Activated gamma-delta T cell treated with Interleukin-2 at 50 U/mL for 16 hours (primary cell): ENCODE results near the gene NOXA1.

ENCODE experiments used
- DNase-seq: peaks from one replicate; pipeline ENCODE4 v3.0.0-alpha.2; 2020

NOXA1 gene

GRCh38 chr9:137387891-137388560 is 35.2 kb upstream of the NOXA1 start:
- no peak for DNase-seq

GRCh38 chr9:137388589-137389427 is 34.4 kb upstream of the NOXA1 start:
- no peak for DNase-seq

- no peak for DNase-seq
These were observed 33.8 kb upstream of the NOXA1 start for GRCh38 chr9:137389428-137389746.

- no peak for DNase-seq
These were observed 32.4 kb upstream of the NOXA1 start for GRCh38 chr9:137390553-137391410.

DNA sequence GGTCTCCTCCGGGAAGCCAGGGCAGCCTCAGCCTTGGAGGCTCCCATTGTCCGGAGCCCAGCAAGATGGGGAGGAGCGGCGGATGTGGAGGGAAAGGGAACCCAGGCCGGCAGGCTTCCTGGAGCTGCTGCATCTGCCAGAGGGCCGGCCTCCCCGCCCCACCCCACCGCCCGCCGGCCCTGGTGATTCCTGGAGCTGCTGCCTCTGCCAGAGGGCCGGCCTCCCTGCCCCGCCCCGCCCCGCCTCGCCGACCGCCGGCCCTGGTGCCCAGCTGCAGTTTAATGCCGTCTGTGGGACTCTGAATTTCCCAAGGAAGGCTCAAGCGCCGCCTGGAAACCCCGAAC is 31.8 kb upstream of the NOXA1 start:
- DNase-seq = no peak

GRCh38 chr9:137392232-137393007 is 30.8 kb upstream of the NOXA1 start:
- DNase-seq = no peak

- DNase-seq = no peak
These were observed 29.7 kb upstream of the NOXA1 start for GRCh38 chr9:137393176-137394150.

GRCh38 chr9:137394866-137395665 is 28.1 kb upstream of the NOXA1 start:
- DNase-seq = no peak

DNA sequence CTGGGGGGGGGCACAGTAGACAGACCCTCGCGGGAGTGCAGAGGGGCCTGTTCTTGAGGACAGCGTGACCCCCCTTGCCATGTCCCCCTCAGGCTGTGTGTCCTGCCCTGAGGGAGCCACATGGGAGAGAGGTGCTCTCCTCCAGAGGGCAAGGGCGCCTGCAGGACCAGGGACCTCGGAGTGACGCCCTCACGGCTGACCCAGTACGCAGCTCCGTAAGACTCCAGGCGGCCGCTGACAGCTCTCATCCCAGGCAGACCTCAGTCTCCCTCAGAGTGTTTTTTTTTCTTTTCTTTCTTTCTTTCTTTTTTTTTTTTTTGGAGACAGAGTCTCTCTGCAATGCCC is 27.6 kb upstream of the NOXA1 start:
- DNase-seq = no peak

GRCh38 chr9:137396227-137396626 is 27.0 kb upstream of the NOXA1 start:
- no peak for DNase-seq

DNA sequence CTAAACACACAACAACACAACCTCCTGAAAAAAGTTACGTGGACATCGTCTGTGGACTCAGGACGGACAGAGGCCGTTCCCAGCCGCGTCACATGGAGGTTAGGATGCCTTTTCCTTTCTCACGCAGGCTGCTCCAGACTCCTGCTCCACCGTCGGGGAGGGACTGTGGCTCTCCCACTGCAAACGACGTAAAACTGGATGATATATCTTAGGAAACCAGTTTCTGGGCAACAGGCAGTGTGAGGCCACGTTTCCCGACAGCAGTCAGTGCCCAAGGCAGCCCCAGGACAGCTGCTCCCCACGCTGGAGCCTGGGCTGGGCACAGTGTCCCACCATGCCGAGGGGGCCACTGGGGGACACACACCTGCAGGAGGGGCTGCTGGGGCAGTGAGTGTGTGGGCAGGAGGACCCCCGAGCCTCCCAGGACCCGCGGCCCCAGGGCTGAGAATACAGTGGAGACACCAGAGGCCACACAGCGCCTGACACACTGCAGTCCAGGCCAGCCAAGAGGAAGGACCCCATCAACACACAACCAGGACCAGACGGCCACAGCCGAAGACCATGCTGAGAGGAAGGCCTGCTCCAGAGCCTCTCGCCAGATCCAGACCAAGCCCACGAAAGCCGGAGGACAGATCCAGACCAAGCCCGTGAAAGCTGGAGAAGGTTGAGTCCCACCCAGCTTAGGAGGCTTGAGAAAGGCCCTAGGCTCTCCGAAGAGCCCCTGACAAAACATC is 26.4 kb upstream of the NOXA1 start:
- DNase-seq = no peak

DNA sequence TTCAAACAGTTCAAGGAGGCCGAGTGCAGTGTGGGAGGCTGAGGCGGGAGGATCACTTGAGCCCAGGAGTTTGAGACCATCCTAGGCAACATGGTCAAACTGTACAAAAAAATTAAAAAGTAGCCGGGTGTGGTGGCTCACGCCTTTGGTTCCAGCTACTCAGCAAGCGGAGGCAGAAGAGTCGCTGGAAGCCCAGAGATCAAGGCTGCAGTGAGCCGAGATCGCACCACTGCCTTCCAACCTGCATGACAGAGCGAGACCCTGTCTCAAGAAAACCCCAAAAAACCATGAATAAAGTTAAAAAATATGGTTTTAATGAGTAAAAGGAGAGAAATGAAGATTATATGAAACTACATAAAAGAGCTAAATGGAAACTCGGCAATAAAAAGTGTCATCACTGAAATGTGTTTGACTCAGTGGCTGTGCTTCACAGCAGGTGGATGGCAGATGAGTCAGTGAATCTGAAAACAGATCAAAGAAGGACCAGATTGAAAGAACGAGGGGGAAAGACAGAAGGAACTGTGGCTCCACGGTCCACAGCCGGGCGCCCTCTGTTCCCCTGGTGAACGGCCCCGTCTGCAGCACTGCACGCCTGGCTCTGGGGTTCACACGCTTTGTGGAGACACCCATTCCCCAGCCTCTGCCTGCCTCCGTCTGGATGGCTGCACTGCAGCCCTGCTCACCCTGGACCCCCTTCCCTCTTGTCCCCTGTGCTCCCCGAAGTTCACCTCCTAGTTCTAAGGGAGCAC is 25.3 kb upstream of the NOXA1 start:
- DNase-seq = no peak

GRCh38 chr9:137398561-137399468 is 24.4 kb upstream of the NOXA1 start:
- no peak for DNase-seq

DNA sequence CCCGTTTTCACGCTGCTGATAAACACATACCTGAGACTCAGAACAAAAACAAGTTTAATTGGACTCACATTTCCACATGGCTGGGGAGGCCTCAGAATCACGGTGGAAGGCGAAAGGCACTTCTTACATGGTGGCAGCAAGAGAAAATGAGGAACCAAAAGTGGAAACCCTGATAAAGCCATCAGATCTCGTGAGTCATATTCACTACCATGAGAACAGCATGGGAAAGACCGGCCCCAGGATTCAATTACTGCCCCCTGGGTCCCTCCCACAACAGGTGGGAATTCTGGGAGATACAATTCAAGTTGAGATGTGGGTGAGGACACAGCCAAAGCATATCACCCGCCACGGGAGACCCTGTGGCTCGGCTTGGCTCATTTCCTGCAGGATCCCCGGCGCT is 20.4 kb upstream of the NOXA1 start:
- DNase-seq = no peak

GRCh38 chr9:137403269-137403668 is 19.9 kb upstream of the NOXA1 start:
- no peak for DNase-seq

DNA sequence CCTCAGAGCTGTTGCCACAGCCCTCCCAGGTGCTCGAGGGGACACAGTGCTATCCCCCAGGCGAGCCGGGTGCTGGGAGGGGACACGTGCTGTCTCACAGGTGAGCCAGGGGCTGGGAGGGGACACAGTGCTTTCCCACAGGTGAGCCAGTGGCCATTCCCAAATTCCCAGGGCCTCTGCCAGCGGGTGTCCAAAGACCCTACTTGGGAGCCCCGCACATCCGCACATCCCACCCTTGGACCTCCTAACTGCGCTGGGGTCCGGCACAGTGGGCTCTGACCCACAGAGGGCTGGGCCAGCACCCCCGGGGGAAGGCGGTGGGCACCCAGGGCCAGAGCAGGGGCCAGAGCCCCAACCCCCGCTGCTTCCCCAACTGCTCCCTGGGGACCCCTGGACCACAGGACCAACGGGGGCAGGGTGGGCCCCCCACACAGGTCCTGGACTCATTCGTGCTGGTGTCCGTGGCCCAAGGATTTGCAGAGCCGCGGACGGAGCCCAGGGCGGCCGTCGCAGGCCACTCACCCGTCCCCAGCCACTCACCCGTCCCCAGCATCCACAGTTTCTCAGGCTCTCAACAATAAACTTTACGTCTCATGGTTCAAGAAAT is 18.1 kb upstream of the NOXA1 start:
- no peak for DNase-seq

- DNase-seq = no peak
These were observed 17.5 kb upstream of the NOXA1 start for GRCh38 chr9:137405677-137406081.
